Prostate gland (tissue), 2 donors: Measurements from ENCODE around the gene CRADD.

Source experiments
- CTCF ChIP-seq, 4 experiments: fragments of 200-600 bp in 2 of 4; fragments of 450-650 bp in 2 of 4; sonication (generic) in 2 of 4; IDR thresholded peaks; 1 replicate in 3 of 4; 2 replicates in 1 of 4; pipeline ENCODE4 v1.5.1; 2016 to 2019; ENCODE audit warnings: antibody characterized with exemption in 4 of 4, mild to moderate bottlenecking in 2 of 4, moderate library complexity in 2 of 4
- POLR2A ChIP-seq: fragments of 450-650 bp; IDR thresholded peaks from one replicate; pipeline ENCODE4 v1.6.1; 2016; ENCODE audit warnings: antibody characterized with exemption, mild to moderate bottlenecking
- POLR2AphosphoS5 ChIP-seq: sonication (generic); formaldehyde crosslinking; IDR thresholded peaks from one replicate; pipeline ENCODE4 v1.6.1; 2017; ENCODE audit warnings: antibody characterized with exemption

- no peak for TF ChIP-seq POLR2AphosphoS5
- no peak for TF ChIP-seq POLR2A
- TF ChIP-seq CTCF (IDR thresholded peaks at IDR 0.05) = no peak
These were observed 206.4 kb downstream of the CRADD start for GRCh38 chr12:93883436-93884154.
